Measurements from ENCODE around the gene MCTP1. TPM values are rescaled to one million over a fixed set of nuclear protein-coding genes. Genes with fewer than 3 reads are reported as not detected.

The MCTP1 gene
- total RNA-seq, 1 donor from 2014 or later, result 12.8 TPM

DNA sequence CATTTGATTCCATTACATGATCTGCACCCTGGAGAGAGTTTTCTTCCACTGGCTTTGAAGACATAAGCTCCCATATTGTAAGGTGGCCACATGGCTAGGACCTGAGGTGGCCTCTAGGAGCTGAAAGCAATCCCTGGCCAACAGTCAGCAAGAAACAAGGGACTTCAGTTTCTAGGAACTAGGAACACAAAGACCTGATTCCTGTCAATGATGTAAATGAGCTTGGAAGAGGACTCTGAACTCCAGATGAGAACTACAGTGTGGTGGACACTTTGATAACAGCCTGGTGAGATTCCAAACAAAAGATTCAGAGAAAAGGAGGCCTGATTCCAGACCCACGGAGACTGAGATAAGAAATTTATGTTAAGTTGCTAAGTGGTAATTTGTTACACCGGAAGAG lies 129.0 kb downstream of the MCTP1 start:
- no peak overlapping the region for H3K27ac ChIP-seq
- no peak overlapping the region for H3K4me3 ChIP-seq
- no peak for DNase-seq (ENCODE audit: extremely low spot score in 2 of 2)
- H3K9me3 ChIP-seq, result no peaks in the 10 kb centered on the region
- no peaks in the 10 kb centered on the region for H3K27me3 ChIP-seq
- TF ChIP-seq POLR2AphosphoS5 (IDR thresholded peaks at IDR 0.05; ENCODE audit: insufficient read depth in 1 of 2, low read depth in 1 of 2) (no peak), POLR2A (IDR thresholded peaks at IDR 0.05) (no peak)
- TF ChIP-seq, protein P1, sequence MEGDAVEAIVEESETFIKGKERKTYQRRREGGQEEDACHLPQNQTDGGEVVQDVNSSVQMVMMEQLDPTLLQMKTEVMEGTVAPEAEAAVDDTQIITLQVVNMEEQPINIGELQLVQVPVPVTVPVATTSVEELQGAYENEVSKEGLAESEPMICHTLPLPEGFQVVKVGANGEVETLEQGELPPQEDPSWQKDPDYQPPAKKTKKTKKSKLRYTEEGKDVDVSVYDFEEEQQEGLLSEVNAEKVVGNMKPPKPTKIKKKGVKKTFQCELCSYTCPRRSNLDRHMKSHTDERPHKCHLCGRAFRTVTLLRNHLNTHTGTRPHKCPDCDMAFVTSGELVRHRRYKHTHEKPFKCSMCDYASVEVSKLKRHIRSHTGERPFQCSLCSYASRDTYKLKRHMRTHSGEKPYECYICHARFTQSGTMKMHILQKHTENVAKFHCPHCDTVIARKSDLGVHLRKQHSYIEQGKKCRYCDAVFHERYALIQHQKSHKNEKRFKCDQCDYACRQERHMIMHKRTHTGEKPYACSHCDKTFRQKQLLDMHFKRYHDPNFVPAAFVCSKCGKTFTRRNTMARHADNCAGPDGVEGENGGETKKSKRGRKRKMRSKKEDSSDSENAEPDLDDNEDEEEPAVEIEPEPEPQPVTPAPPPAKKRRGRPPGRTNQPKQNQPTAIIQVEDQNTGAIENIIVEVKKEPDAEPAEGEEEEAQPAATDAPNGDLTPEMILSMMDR (IDR thresholded peaks at IDR 0.05), result no peak
- intact Hi-C loops (cut with DNase I), result no loop called here
- no peaks in the 10 kb centered on the region for H3K4me1 ChIP-seq
- no peaks in the 10 kb centered on the region for H3K36me3 ChIP-seq

DNA sequence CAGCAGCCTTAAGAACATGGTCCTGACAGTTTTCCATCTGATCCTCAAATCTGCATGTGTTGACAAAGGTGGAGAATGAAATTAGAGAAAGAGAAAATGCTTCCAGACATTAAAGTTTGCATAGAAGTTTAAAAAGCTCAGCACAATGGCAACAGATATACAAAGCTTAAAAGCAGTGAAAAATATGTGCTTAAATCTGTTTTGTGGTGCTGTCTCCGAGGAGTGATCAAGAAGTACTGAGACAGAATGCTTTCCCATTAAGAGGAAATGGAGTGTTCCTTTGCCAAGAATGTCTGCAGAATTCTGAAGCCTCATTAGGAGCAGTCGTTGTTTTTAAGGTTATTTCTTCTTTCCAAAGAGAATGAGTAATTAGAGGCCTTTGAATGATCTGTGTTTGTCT lies 131.4 kb downstream of the MCTP1 start:
- H3K36me3 ChIP-seq, result no peaks in the 10 kb centered on the region
- TF ChIP-seq POLR2A (IDR thresholded peaks at IDR 0.05) (no peak), POLR2AphosphoS5 (IDR thresholded peaks at IDR 0.05; ENCODE audit: insufficient read depth in 1 of 2, low read depth in 1 of 2) (no peak)
- TF ChIP-seq, protein P1 (IDR thresholded peaks at IDR 0.05), result no peak
- H3K27ac ChIP-seq, result peak overlapping the region; percentile 11
- no peak overlapping the region for H3K4me3 ChIP-seq
- intact Hi-C loops (cut with DNase I), result no loop called here
- H3K4me1 ChIP-seq, result no peaks in the 10 kb centered on the region
- DNase-seq (ENCODE audit: extremely low spot score in 2 of 2), result no peak
- H3K9me3 ChIP-seq, result no peaks in the 10 kb centered on the region
- H3K27me3 ChIP-seq, result no peaks in the 10 kb centered on the region

DNA sequence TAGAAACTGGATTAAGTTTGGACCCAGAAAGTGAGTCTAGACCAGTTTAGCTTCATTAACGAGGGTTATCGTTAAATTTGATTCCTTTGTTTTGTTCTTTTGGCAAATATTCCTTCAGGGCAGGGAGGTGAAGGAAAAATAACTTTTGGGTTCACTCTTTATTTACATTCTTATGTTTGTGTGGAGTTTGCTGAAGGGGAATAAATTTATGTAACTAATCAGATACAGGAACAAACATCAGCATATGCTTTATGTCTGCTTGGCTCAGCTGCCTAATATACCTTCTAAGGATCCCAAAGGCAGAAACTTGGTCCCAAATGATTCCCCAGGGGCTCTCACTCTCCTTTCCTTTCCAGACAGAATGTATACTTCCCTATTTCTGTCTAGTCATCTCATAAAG lies 132.4 kb downstream of the MCTP1 start:
- Histone ChIP-seq H3K27me3 (no peaks in the 10 kb centered on the region), H3K9me3 (no peaks in the 10 kb centered on the region), H3K27ac (peak overlapping the region; percentile 11), H3K4me1 (no peaks in the 10 kb centered on the region), H3K4me3 (no peak overlapping the region), H3K36me3 (no peaks in the 10 kb centered on the region)
- intact Hi-C loops (cut with DNase I), result no loop called here
- no peak for TF ChIP-seq POLR2A (IDR thresholded peaks at IDR 0.05)
- TF ChIP-seq, protein P1 (IDR thresholded peaks at IDR 0.05), result no peak
- TF ChIP-seq POLR2AphosphoS5 (IDR thresholded peaks at IDR 0.05; ENCODE audit: insufficient read depth in 1 of 2, low read depth in 1 of 2), result no peak
- no peak for DNase-seq (ENCODE audit: extremely low spot score in 2 of 2)

DNA sequence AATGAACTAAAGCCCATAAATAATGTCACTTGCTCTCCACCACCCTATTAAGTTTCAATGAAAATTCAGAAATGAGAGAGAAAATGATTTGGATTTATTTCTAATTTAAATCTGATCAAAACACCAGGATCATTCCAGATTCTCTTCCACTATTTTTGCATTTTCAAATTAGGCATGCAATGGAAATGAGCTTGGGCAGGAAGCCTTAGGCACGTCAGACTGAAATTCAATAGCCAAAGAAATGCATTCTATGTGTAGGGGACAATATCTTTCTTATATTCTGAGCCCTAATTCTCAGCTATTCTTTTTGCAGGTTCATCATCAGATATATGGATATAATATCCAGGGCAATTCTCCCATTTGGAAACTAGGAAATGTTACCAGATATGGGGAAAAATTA lies 132.8 kb downstream of the MCTP1 start:
- Histone ChIP-seq H3K27ac (no peak overlapping the region), H3K4me1 (no peaks in the 10 kb centered on the region), H3K27me3 (no peaks in the 10 kb centered on the region), H3K36me3 (no peaks in the 10 kb centered on the region), H3K9me3 (no peaks in the 10 kb centered on the region), H3K4me3 (no peak overlapping the region)
- TF ChIP-seq, protein P1 (IDR thresholded peaks at IDR 0.05), result no peak
- TF ChIP-seq POLR2AphosphoS5 (IDR thresholded peaks at IDR 0.05; ENCODE audit: insufficient read depth in 1 of 2, low read depth in 1 of 2), result no peak
- TF ChIP-seq POLR2A (IDR thresholded peaks at IDR 0.05), result no peak
- intact Hi-C loops (cut with DNase I), result no loop called here
- DNase-seq (ENCODE audit: extremely low spot score in 2 of 2), result no peak

DNA sequence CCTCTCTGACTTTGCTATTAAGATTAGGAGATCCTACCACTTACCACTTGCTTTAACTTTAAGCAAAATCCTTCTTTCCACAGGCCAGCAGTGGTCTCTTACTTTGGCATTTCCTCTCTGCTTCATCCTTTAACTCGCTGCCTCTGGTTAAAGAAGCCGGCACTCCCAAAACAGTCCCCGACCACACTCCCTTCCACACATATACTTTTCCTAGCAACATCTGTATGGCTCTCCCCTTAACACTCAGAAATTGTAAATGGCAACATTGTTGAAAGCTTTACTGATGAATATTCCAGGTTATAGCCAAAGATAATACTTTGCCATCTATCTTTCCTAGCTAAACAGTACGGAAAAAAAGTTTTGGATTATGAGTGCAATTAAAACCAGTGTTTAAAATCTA lies 133.2 kb downstream of the MCTP1 start:
- TF ChIP-seq, protein P1 (IDR thresholded peaks at IDR 0.05), result no peak
- TF ChIP-seq POLR2AphosphoS5 (IDR thresholded peaks at IDR 0.05; ENCODE audit: insufficient read depth in 1 of 2, low read depth in 1 of 2), result no peak
- TF ChIP-seq POLR2A (IDR thresholded peaks at IDR 0.05), result no peak

More for the DNA sequence above, 133.2 kb downstream of the MCTP1 start:
- H3K9me3 ChIP-seq, result no peaks in the 10 kb centered on the region
- no peaks in the 10 kb centered on the region for H3K36me3 ChIP-seq
- no peak overlapping the region for H3K27ac ChIP-seq
- no peaks in the 10 kb centered on the region for H3K4me1 ChIP-seq
- DNase-seq (ENCODE audit: extremely low spot score in 2 of 2), result no peak
- no peak overlapping the region for H3K4me3 ChIP-seq
- no peaks in the 10 kb centered on the region for H3K27me3 ChIP-seq
- intact Hi-C loops (cut with DNase I), result no loop called here

Measured in vagina (tissue), 2 donors.